GM12873 (cell line): ENCODE results near the gene CLUH.

Source experiments
- CTCF ChIP-seq: IDR thresholded peaks from 2 replicates; pipeline ENCODE4 v1.5.1; 2012; ENCODE audit warnings: low read depth, mild to moderate bottlenecking, moderate library complexity, low read length, control low read depth; ENCODE audit not compliant: insufficient read depth; ENCODE audit errors: missing control alignments

CLUH gene

GRCh38 chr17:2704031-2704889 is 7.3 kb downstream of the CLUH start:
- no peak for TF ChIP-seq CTCF

GRCh38 chr17:2703606-2704005 is 8.0 kb downstream of the CLUH start:
- TF ChIP-seq CTCF, result no peak

- no peak for TF ChIP-seq CTCF
Observed at GRCh38 chr17:2703181-2703580, 8.4 kb downstream of the CLUH start.

- TF ChIP-seq CTCF, result no peak
Observed at GRCh38 chr17:2701996-2702741, 9.4 kb downstream of the CLUH start.

GRCh38 chr17:2701161-2701995 is 10.2 kb downstream of the CLUH start:
- no peak for TF ChIP-seq CTCF

GRCh38 chr17:2700491-2701141 is 10.9 kb downstream of the CLUH start:
- no peak for TF ChIP-seq CTCF

GRCh38 chr17:2700030-2700490 is 11.5 kb downstream of the CLUH start:
- no peak for TF ChIP-seq CTCF
